GM18870 (cell line): ENCODE data around the gene CFAP65.

Source experiments
- ATAC-seq: cut with Tn5 transposase; IDR thresholded peaks from one replicate; pipeline ENCODE4 v1.9.1; 2021; ENCODE audit warnings: moderate library complexity; ENCODE audit not compliant: unreplicated experiment

The CFAP65 gene

GRCh38 chr2:219062081-219062480 is 20.8 kb upstream of the CFAP65 start:
- no peak for ATAC-seq

- no peak for ATAC-seq
These were observed 19.8 kb upstream of the CFAP65 start, which contains the start of gene IHH for GRCh38 chr2:219060821-219061791. IHH (minus strand) TSS chr2:219060921; CDS start chr2:219060467, 454 bp downstream.

- no peak for ATAC-seq
These were observed 18.7 kb upstream of the CFAP65 start for GRCh38 chr2:219059725-219060682.

- no peak for ATAC-seq
These were observed 18.0 kb upstream of the CFAP65 start for GRCh38 chr2:219059375-219059724.

- ATAC-seq, result no peak
These were observed 17.4 kb upstream of the CFAP65 start for GRCh38 chr2:219058541-219059374.

- no peak for ATAC-seq
These were observed 16.6 kb upstream of the CFAP65 start for GRCh38 chr2:219057709-219058540.

GRCh38 chr2:219056896-219057708 is 15.8 kb upstream of the CFAP65 start:
- no peak for ATAC-seq

GRCh38 chr2:219056176-219056895 is 15.0 kb upstream of the CFAP65 start:
- ATAC-seq, result no peak

GRCh38 chr2:219054956-219055903 is 13.9 kb upstream of the CFAP65 start:
- ATAC-seq, result no peak

GRCh38 chr2:219049282-219049681 is 8.0 kb upstream of the CFAP65 start:
- no peak for ATAC-seq

- no peak for ATAC-seq
These were observed 4.7 kb upstream of the CFAP65 start for GRCh38 chr2:219045937-219046550.

- ATAC-seq, result no peak
These were observed 1.4 kb upstream of the CFAP65 start for GRCh38 chr2:219042750-219043149.

GRCh38 chr2:219042157-219042556 is 841 bp upstream of the CFAP65 start:
- ATAC-seq, result no peak

- no peak for ATAC-seq
These were observed 2.7 kb downstream of the CFAP65 start for GRCh38 chr2:219038600-219038999.

- ATAC-seq, result no peak
These were observed 3.4 kb downstream of the CFAP65 start for GRCh38 chr2:219037783-219038499.

- ATAC-seq, result no peak
These were observed 5.4 kb downstream of the CFAP65 start for GRCh38 chr2:219035942-219036341.
